H1 (cell line): ENCODE measurements around the gene SLC48A1. TPM values are rescaled to one million over a fixed set of nuclear protein-coding genes. Genes with fewer than 3 reads are reported as not detected.
A peak's percentile ranks its signal among the peaks of the same experiment; 100 is the strongest.

Experiments
- CTCF ChIA-PET: fragments of 300-600 bp; sonication (Branson Sonifier 250); formaldehyde crosslinking; loops from one replicate; lab custom pipeline; 2021; ENCODE audit not compliant: partially characterized antibody; lab: Charles Lee
- POLR2A ChIA-PET: fragments of 300-600 bp; sonication (Branson Sonifier 250); formaldehyde crosslinking; loops from one replicate; lab custom pipeline; 2021; ENCODE audit warnings: inconsistent platforms; ENCODE audit not compliant: partially characterized antibody; lab: Charles Lee
- DNase-seq, 2 experiments: peaks; one replicate each; pipeline versions ENCODE4 v3.0.0 to v3.0.0-alpha.2; 2010 to 2022; ENCODE audit warnings: low spot score in 2 of 2, low read depth in 1 of 2, mixed read lengths in 1 of 2
- FAIRE-seq: peaks from 2 replicates; lab custom pipeline; 2011; peaks lifted over from hg19 to GRCh38; lab: Jason Lieb, UNC
- H2AFZ ChIP-seq: 2 replicates; pipeline ENCODE4 v1.8.1; 2012; ENCODE audit warnings: low read length, inconsistent platforms
- H2AK5ac ChIP-seq: 2 replicates; pipeline ENCODE4 v1.6.1; 2013; ENCODE audit warnings: low read depth, low read length
- H2BK120ac ChIP-seq: replicated peaks from 2 replicates; pipeline ENCODE3; 2013; ENCODE audit warnings: low read depth, low read length, inconsistent platforms
- H2BK12ac ChIP-seq: 2 replicates; pipeline ENCODE4 v1.6.1; 2013; ENCODE audit warnings: low read depth, low read length
- H2BK15ac ChIP-seq: 2 replicates; pipeline ENCODE4 v1.6.1; 2013; ENCODE audit warnings: low read length
- H2BK20ac ChIP-seq: 2 replicates; pipeline ENCODE4 v1.6.1; 2013; ENCODE audit warnings: low read length
- H2BK5ac ChIP-seq: 2 replicates; pipeline ENCODE4 v1.6.1; 2013; ENCODE audit warnings: low read depth, low read length
- H3K14ac ChIP-seq: 2 replicates; pipeline ENCODE4 v1.6.1; 2013; ENCODE audit warnings: inconsistent platforms; ENCODE audit not compliant: insufficient read length
- H3K18ac ChIP-seq: 2 replicates; pipeline ENCODE4 v1.6.1; 2013; ENCODE audit warnings: low read length; ENCODE audit errors: extremely low read depth
- H3K23ac ChIP-seq: 2 replicates; pipeline ENCODE4 v1.6.1; 2013; ENCODE audit warnings: inconsistent platforms; ENCODE audit not compliant: insufficient read length
- H3K23me2 ChIP-seq: 2 replicates; pipeline ENCODE4 v1.6.1; 2013; ENCODE audit warnings: low read depth, low read length
- H3K27ac ChIP-seq: 2 replicates; pipeline ENCODE4 v1.6.1; 2011; ENCODE audit warnings: low read depth, low read length, inconsistent platforms
- H3K27me3 ChIP-seq, 4 experiments: replicated peaks in 1 of 4; 1 replicate in 1 of 4; 2 replicates in 3 of 4; pipeline versions ENCODE4 v1.6.1 to v1.8.1; 2011 to 2013; ENCODE audit warnings: low read length in 3 of 4, mild to moderate bottlenecking in 3 of 4, inconsistent platforms in 2 of 4, mixed read lengths in 2 of 4, moderate library complexity in 1 of 4; ENCODE audit not compliant: control insufficient read depth in 3 of 4, insufficient read depth in 3 of 4; ENCODE audit errors: extremely low read depth in 1 of 4
- H3K36me3 ChIP-seq, 4 experiments: 2 replicates each; pipeline versions ENCODE4 v1.6.1 to v1.8.1; 2011 to 2013; ENCODE audit warnings: mild to moderate bottlenecking in 4 of 4, low read length in 3 of 4, moderate library complexity in 2 of 4, control low read depth in 1 of 4, inconsistent platforms in 1 of 4; ENCODE audit not compliant: insufficient read depth in 4 of 4, control insufficient read depth in 2 of 4
- H3K4ac ChIP-seq: replicated peaks from 2 replicates; pipeline ENCODE3; 2013; ENCODE audit warnings: low read length, low read depth, mixed read lengths, inconsistent platforms; ENCODE audit not compliant: insufficient read length
- H3K4me1 ChIP-seq, 4 experiments: replicated peaks in 1 of 4; 1 replicate in 1 of 4; 2 replicates in 3 of 4; pipeline versions ENCODE4 v1.6.1 to v1.8.1; 2011 to 2013; ENCODE audit warnings: low read length in 3 of 4, inconsistent platforms in 2 of 4, mixed read lengths in 1 of 4; ENCODE audit not compliant: insufficient read depth in 4 of 4, control insufficient read depth in 3 of 4
- H3K4me2 ChIP-seq, 2 experiments: 2 replicates each; pipeline versions ENCODE4 v1.6.1 to v1.8.1; 2011 to 2013; ENCODE audit warnings: low read depth in 2 of 2, low read length in 2 of 2, control low read depth in 1 of 2, inconsistent platforms in 1 of 2, mild to moderate bottlenecking in 1 of 2; ENCODE audit not compliant: insufficient read depth in 1 of 2
- H3K4me3 ChIP-seq, 4 experiments: fragments of 200-600, 300-600 bp in 1 of 4; sonication (generic), shearing (Covaris generic), sonication (Bioruptor Twin) in 1 of 4; 2 replicates each; pipeline versions ENCODE4 v1.5.1 to v1.8.1; 2011 to 2016; ENCODE audit warnings: low read length in 4 of 4, low read depth in 3 of 4, control low read depth in 2 of 4, inconsistent platforms in 2 of 4, mild to moderate bottlenecking in 2 of 4, mixed read lengths in 1 of 4, moderate library complexity in 1 of 4; ENCODE audit not compliant: insufficient read depth in 2 of 4; ENCODE audit errors: extremely low read depth in 1 of 4
- H3K56ac ChIP-seq: replicated peaks from 2 replicates; pipeline ENCODE3; 2013; ENCODE audit warnings: low read depth, mild to moderate bottlenecking, mixed read lengths, low read length, inconsistent platforms; ENCODE audit not compliant: insufficient read length
- H3K79me1 ChIP-seq: 2 replicates; pipeline ENCODE4 v1.6.1; 2013; ENCODE audit warnings: low read depth, low read length, control low read depth
- H3K79me2 ChIP-seq, 2 experiments: 2 replicates each; pipeline versions ENCODE4 v1.6.1 to v1.8.1; 2012 to 2013; ENCODE audit warnings: low read length in 2 of 2, mild to moderate bottlenecking in 2 of 2, inconsistent platforms in 1 of 2; ENCODE audit not compliant: insufficient read depth in 2 of 2, control insufficient read depth in 1 of 2
- H3K9ac ChIP-seq, 4 experiments: replicated peaks in 1 of 4; 1 replicate in 1 of 4; 2 replicates in 3 of 4; pipeline versions ENCODE4 v1.6.1 to v1.8.1; 2011 to 2013; ENCODE audit warnings: low read depth in 3 of 4, low read length in 3 of 4, control low read depth in 2 of 4, mild to moderate bottlenecking in 2 of 4, moderate library complexity in 2 of 4, inconsistent platforms in 1 of 4; ENCODE audit errors: extremely low read depth in 1 of 4
- H3K9me3 ChIP-seq, 2 experiments: 2 replicates each; pipeline versions ENCODE4 v1.6.1 to v1.8.1; 2012 to 2013; ENCODE audit warnings: mild to moderate bottlenecking in 2 of 2, moderate library complexity in 2 of 2, control low read depth in 1 of 2, inconsistent platforms in 1 of 2, low read depth in 1 of 2, low read length in 1 of 2, mixed read lengths in 1 of 2; ENCODE audit not compliant: insufficient read depth in 2 of 2
- H4K20me1 ChIP-seq, 2 experiments: replicated peaks in 1 of 2; 2 replicates each; pipeline versions ENCODE3 to v1.8.1; 2011 to 2013; ENCODE audit warnings: inconsistent platforms in 2 of 2, low read length in 2 of 2, mild to moderate bottlenecking in 1 of 2; ENCODE audit not compliant: insufficient read depth in 2 of 2, control insufficient read depth in 1 of 2
- H4K5ac ChIP-seq: 2 replicates; pipeline ENCODE4 v1.6.1; 2013; ENCODE audit warnings: low read length, low read depth, mixed read lengths, inconsistent platforms; ENCODE audit not compliant: insufficient read length
- H4K8ac ChIP-seq: 2 replicates; pipeline ENCODE4 v1.8.0; 2013; ENCODE audit warnings: mild to moderate bottlenecking, moderate library complexity, low read length, inconsistent platforms; ENCODE audit not compliant: insufficient read depth; ENCODE audit errors: extremely low read depth
- H4K91ac ChIP-seq: replicated peaks from 2 replicates; pipeline ENCODE3; 2013; ENCODE audit warnings: low read length, mixed read lengths, inconsistent platforms; ENCODE audit not compliant: insufficient read length
- BCL11A ChIP-seq, 2 experiments: IDR thresholded peaks; one replicate each; pipeline ENCODE4 v1.6.1; 2011; ENCODE audit warnings: low read depth in 2 of 2, low read length in 2 of 2, mild to moderate bottlenecking in 2 of 2
- BRCA1 ChIP-seq: IDR thresholded peaks from 2 replicates; pipeline ENCODE4 v1.6.1; 2012; ENCODE audit warnings: low read depth, low read length, improper control_type of control experiment
- CBX5 ChIP-seq: fragments of 300-800, 300-1000 bp; sonication (generic); IDR thresholded peaks from 2 replicates; pipeline ENCODE4 v1.7.1; 2016; ENCODE audit warnings: antibody characterized with exemption, low read length, low read depth
- CBX8 ChIP-seq: fragments of 300-800, 300-1000 bp; sonication (generic); IDR thresholded peaks from 2 replicates; pipeline ENCODE4 v1.7.1; 2016; ENCODE audit warnings: low read depth, low read length, borderline replicate concordance
- CHD2 ChIP-seq: IDR thresholded peaks from 2 replicates; pipeline ENCODE4 v1.6.1; 2012; ENCODE audit warnings: low read length, improper control_type of control experiment
- EGR1 ChIP-seq: IDR thresholded peaks from 2 replicates; pipeline ENCODE4 v1.6.1; 2011; ENCODE audit warnings: low read depth, low read length, borderline replicate concordance
- GTF2F1 ChIP-seq: IDR thresholded peaks from 2 replicates; pipeline ENCODE4 v1.6.1; 2012; ENCODE audit warnings: low read depth, low read length, improper control_type of control experiment, borderline replicate concordance
- HDAC2 ChIP-seq, 2 experiments: fragments of 300-600 bp in 1 of 2; sonication (generic) in 1 of 2; IDR thresholded peaks; 2 replicates each; pipeline ENCODE4 v1.6.1; 2011 to 2012; ENCODE audit warnings: low read depth in 2 of 2, low read length in 2 of 2, mild to moderate bottlenecking in 2 of 2, moderate library complexity in 2 of 2, borderline replicate concordance in 1 of 2, inconsistent platforms in 1 of 2
- PHF8 ChIP-seq: fragments of 200-600 bp; sonication (generic); conservative IDR thresholded peaks from 2 replicates; pipeline ENCODE4 v1.7.1; 2012; ENCODE audit warnings: low read depth, mild to moderate bottlenecking, inconsistent platforms, low read length, moderate library complexity
- POLR2A ChIP-seq, 2 experiments: IDR thresholded peaks; 1 replicate in 1 of 2; 2 replicates in 1 of 2; pipeline ENCODE4 v1.6.1; 2011; ENCODE audit warnings: low read depth in 2 of 2, low read length in 2 of 2, mild to moderate bottlenecking in 2 of 2; ENCODE audit errors: control extremely low read depth in 1 of 2
- POLR2AphosphoS5 ChIP-seq: IDR thresholded peaks from 2 replicates; pipeline ENCODE4 v1.6.1; 2011; ENCODE audit warnings: low read depth, low read length
- RAD21 ChIP-seq, 2 experiments: IDR thresholded peaks in 1 of 2; conservative IDR thresholded peaks in 1 of 2; 2 replicates each; pipeline ENCODE4 v1.6.1; 2011; ENCODE audit warnings: low read depth in 2 of 2, low read length in 2 of 2, improper control_type of control experiment in 1 of 2, inconsistent platforms in 1 of 2, mild to moderate bottlenecking in 1 of 2, moderate library complexity in 1 of 2
- TAF7 ChIP-seq: optimal IDR thresholded peaks from 2 replicates; pipeline ENCODE3; 2011; ENCODE audit warnings: low read depth, mild to moderate bottlenecking, inconsistent platforms, low read length, moderate library complexity, borderline replicate concordance
- TBP ChIP-seq: IDR thresholded peaks from 2 replicates; pipeline ENCODE4 v1.6.1; 2011; ENCODE audit warnings: low read depth, low read length, improper control_type of control experiment
- TCF12 ChIP-seq: IDR thresholded peaks from 2 replicates; pipeline ENCODE4 v1.6.1; 2011; ENCODE audit warnings: low read depth, mild to moderate bottlenecking, low read length
- WGBS, 2 experiments: shearing (Covaris generic) in 1 of 2; methylation state at CpG; one replicate each; pipeline versions ENCODE4 v1.1.6 to v1.1.7; 2013 to 2015; ENCODE audit warnings: low lambda C conversion rate in 2 of 2, mixed read lengths in 2 of 2, inconsistent platforms in 1 of 2, low coverage in 1 of 2, missing lambda C conversion rate in 1 of 2; ENCODE audit not compliant: insufficient replicate concordance in 2 of 2, insufficient coverage in 1 of 2, insufficient read length in 1 of 2; ENCODE audit errors: extremely low coverage in 1 of 2, missing lambda C conversion rate in 1 of 2; 5-methylcytosine and 5-hydroxymethylcytosine counted together
- polyA plus RNA-seq, 7 experiments: library from polyadenylated mRNA; depleted of rRNA in 3 of 7; stranded (reverse) in 5 of 7; unstranded in 2 of 7; fragments of >200 nt in 5 of 7; fragments of 200-250 nt in 2 of 7; gene quantifications; 1 replicate in 5 of 7; 2 replicates in 1 of 7; 4 replicates in 1 of 7; pipeline versions ENCODE4 v1.2.1 to v1.2.3, GENCODE V29; 2011 to 2013; ENCODE audit warnings: missing spikeins in 2 of 7, mixed read lengths in 2 of 7
- total RNA-seq: library from RNA; stranded (reverse); fragmentation: NEBNext Ultra II Directional; extraction: Animal tissue kit (Norgen Biotek cat#: 25700); gene quantifications from 2 replicates; pipeline ENCODE4 v1.2.1, GENCODE V29; 2021

SLC48A1 gene
- total and polyA plus RNA-seq, 2 of the 8 experiments (the other 6 are each of a cell fraction or from before 2014, with no cell fraction given): 9.5 to 14.1 TPM

DNA sequence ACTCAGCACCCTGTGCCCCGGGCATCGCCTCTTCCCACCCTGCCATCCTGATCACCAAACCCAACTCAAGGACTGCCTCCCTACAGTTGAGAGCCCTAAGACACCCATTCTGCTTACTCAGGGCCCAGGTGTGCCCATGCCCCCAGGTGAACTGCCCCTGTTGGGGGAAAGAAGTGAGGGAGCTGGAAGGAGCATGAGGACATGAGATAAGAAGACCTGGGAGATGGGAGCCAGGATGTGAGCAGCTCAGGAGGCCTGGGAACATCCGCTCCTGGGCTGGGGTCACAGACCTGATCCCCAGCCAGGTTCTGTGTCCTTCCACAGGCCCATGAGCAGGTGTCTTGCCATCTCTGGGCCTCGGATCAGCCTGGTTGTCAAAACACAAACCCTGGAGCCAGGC is 20.9 kb upstream of the SLC48A1 start:
- H2BK20ac ChIP-seq: no peak overlapping the region
- H3K4me1 ChIP-seq: peaks cover 6 to 13% (median 7%) of the 10 kb centered on the region in 4 experiments
- H2BK15ac ChIP-seq: no peak overlapping the region
- no peaks in the 10 kb centered on the region for H3K36me3 ChIP-seq
- H3K9me3 ChIP-seq: no peaks in the 10 kb centered on the region
- H3K79me2 ChIP-seq: no peaks in the 10 kb centered on the region
- POLR2A ChIA-PET: interaction anchor here (0.6 to 1.7 kb wide), 8 partner anchors 9 to 85 kb away, joined by 3 to 6 read pairs (median 4); partner anchors contain the start of gene SLC48A1
- no peak overlapping the region for H3K9ac ChIP-seq
- H2BK5ac ChIP-seq: no peak overlapping the region; the same call in 1 of the 2 replicates
- WGBS, 2 experiments: 87% methylated on average over 4 of the region's 4 CpGs; no CpG with 5 or more reads in 1 of the 2 experiments
- no peak overlapping the region; the same call in 1 of the 2 replicates for H2AK5ac ChIP-seq
- H4K20me1 ChIP-seq: no peaks in the 10 kb centered on the region
- no peak overlapping the region for H3K27ac ChIP-seq
- H4K5ac ChIP-seq: no peak overlapping the region
- H2BK120ac ChIP-seq: no peak overlapping the region
- CTCF ChIA-PET: interaction anchor here (0.7 to 64.6 kb wide), 9 partner anchors 17 to 86 kb away, joined by 3 to 2442 read pairs (median 3); partner anchors contain the start of genes ENDOU and SLC48A1
- no peak overlapping the region for H2AFZ ChIP-seq
- no peak for DNase-seq
- no peak overlapping the region for H3K56ac ChIP-seq
- no peak overlapping the region for H3K4me3 ChIP-seq
- no peak for FAIRE-seq
- no peak overlapping the region for H3K23ac ChIP-seq
- no peak overlapping the region for H3K4me2 ChIP-seq
- H4K8ac ChIP-seq: no peak overlapping the region
- no peak overlapping the region for H3K4ac ChIP-seq
- H3K18ac ChIP-seq: no peak overlapping the region
- H3K27me3 ChIP-seq: no peaks in the 10 kb centered on the region
- peak overlapping the region; percentile 75 for H4K91ac ChIP-seq
- no peak overlapping the region for H2BK12ac ChIP-seq
- H3K14ac ChIP-seq: no peak overlapping the region
- H3K79me1 ChIP-seq: no peaks in the 10 kb centered on the region
- H3K23me2 ChIP-seq: no peaks in the 10 kb centered on the region
- TF ChIP-seq RAD21 (IDR thresholded peaks at IDR 0.05 in 1 of 2, conservative IDR thresholded peaks at IDR 0.05 in 1 of 2; ENCODE audit: low read depth in 2 of 2, low read length in 2 of 2) (no peak), POLR2A (IDR thresholded peaks at IDR 0.05; ENCODE audit: control extremely low read depth in 1 of 2, low read depth in 2 of 2, low read length in 2 of 2) (no peak), EGR1 (no peak), CBX8 (no peak), BCL11A (IDR thresholded peaks at IDR 0.05; ENCODE audit: low read depth in 2 of 2, low read length in 2 of 2) (no peak), CBX5 (no peak), BRCA1 (no peak), CHD2 (no peak), PHF8 (no peak), POLR2AphosphoS5 (no peak), TAF7 (no peak), HDAC2 (IDR thresholded peaks at IDR 0.05; ENCODE audit: borderline replicate concordance in 1 of 2, low read depth in 2 of 2, low read length in 2 of 2) (no peak), TCF12 (no peak), GTF2F1 (no peak), TBP (no peak)
